EL (cell line): ENCODE data around the gene VWA5B2.

Source experiments
- DNase-seq: peaks from one replicate; pipeline ENCODE4 v3.0.0-alpha.2; 2016

VWA5B2 gene

GRCh38 chr3:184229394-184230080, at the start of gene VWA5B2:
VWA5B2 (plus strand) TSS chr3:184229585; CDS start chr3:184230529, 944 bp downstream.
- DNase-seq: peak; percentile 60

DNA sequence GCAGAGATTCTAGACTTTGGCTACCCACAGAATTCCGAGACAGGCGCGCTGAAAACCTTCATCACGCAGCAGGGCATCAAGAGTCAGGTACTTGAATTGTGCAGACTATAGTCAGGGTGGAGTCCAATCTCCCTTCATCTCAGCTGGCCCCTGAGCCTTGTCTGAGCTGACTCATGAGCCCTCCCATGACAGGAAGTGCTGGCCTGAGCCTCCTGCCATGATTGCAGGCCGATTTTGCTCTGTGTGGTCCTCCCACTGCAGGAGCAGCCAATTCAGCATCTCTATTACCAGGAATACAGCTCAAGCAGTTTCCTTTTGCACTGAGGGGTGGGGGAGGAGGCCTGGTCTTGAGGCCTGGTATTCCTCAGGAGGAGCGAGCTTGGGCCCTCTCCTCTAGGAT, 49.2 kb upstream of the VWA5B2 start:
- DNase-seq: peak; percentile 65

GRCh38 chr3:184181596-184181995, 47.8 kb upstream of the VWA5B2 start:
- DNase-seq: no peak

DNA sequence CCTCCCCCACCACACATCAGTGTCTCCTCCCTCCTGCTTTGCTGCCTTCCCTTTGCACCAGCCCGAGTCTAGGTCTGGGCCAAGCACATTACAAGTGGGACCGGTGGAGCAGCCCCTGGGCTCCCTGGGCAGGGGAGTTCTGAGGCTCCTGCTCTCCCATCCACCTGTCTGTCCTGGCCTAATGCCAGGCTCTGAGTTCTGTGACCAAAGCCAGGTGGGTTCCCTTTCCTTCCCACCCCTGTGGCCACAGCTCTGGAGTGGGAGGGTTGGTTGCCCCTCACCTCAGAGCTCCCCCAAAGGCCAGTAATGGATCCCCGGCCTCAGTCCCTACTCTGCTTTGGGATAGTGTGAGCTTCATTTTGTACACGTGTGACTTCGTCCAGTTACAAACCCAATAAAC, 45.7 kb upstream of the VWA5B2 start:
- DNase-seq: no peak

DNA sequence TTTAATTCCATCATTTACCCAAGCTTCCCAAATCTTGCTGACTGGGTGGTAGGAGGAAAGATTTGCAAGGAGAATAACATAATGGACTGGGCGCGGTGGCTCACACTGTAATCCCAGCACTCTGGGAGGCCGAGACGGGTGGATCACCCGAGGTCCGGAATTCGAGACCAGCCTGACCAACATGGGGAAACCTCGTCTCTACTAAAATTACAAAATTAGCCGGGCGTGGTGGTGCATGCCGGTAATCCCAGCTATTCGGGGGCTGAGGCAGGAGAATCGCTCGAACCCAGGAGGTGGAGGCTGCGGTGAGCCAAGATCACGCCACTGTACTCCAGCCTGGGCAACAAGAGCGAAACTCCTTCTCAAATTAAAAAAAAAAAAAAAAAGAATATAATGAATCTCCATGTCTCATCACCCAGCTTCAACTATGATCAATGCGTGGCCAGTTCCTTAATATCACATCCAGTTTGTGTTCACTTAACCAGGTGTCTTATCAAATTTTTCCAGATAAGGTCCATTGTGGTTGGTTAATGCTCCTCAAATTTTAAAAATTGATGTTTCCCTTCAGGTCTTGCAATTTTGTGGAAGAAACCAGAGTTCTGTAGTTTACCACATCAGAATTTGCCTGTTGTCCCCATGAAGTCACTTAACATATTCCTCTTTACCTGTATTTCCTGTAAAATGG, 44.7 kb upstream of the VWA5B2 start:
- no peak for DNase-seq

GRCh38 chr3:184185461-184186183, 43.8 kb upstream of the VWA5B2 start:
- DNase-seq: peak; percentile 99

DNA sequence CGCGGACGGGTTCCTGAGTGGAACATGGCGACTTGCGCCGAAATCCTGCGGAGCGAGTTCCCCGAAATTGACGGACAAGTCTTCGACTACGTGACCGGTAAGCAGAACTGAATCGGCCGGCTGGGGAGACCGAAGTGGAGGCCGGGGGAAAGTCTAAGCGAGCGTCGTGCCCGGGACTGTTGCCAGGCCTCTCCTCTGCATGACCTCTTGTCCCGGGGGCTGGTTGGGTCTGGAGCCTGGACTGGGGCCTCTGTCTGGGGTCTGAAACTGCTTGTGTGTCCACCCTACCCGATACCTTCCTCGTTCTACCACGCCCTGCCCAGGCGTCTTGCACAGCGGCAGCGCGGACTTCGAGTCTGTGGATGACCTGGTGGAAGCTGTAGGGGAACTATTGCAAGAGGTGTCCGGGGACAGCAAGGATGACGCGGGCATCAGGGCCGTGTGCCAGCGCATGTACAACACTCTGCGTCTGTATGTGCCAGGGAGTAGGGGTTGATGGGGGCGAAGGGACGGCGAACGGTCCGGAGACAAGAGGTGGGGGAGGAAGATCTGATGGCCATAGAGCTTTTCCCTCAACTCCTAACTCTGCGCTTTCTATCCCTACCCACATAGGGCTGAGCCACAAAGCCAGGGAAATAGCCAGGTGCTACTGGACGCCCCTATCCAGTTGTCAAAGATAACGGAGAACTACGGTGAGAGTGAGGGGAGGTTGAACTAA, 43.0 kb upstream of the VWA5B2 start, which contains the start of gene ABCF3:
Gene ABCF3 (plus strand): TSS at position 16 of the 718 bp plus-strand sequence. CDS start 9 bp downstream, at position 25.
- peak; percentile 54 for DNase-seq

DNA sequence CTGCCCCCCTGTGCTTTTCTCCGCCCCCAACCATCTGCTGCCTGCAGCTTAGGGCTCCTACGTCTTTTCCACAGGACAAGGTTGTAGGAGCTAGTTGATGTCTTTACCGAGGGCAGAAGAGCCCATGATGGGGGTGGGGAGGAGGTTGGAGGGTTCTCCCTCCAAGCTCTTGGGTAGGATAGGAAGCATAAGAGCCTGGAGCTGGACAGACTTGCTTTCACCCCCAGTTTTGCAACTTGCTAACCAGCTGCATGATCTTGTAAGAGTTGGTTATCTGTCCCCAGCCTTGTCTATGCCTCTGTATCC, 42.5 kb upstream of the VWA5B2 start:
- DNase-seq: no peak

DNA sequence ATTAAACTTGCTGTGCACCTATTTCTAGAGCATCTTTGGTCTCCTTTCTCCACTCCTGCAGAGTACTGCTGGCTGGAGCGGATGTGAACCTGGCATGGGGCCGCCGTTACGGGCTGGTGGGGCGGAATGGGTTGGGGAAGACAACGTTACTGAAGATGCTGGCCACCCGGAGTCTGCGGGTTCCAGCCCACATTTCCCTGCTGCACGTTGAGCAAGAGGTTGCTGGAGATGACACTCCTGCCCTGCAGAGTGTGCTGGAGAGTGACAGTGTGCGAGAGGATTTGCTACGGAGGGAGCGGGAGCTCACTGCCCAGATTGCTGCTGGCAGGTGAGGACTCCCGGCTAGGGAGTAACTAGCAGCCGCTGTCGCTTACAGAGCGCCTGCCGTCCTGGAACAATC, 41.3 kb upstream of the VWA5B2 start:
- no peak for DNase-seq

DNA sequence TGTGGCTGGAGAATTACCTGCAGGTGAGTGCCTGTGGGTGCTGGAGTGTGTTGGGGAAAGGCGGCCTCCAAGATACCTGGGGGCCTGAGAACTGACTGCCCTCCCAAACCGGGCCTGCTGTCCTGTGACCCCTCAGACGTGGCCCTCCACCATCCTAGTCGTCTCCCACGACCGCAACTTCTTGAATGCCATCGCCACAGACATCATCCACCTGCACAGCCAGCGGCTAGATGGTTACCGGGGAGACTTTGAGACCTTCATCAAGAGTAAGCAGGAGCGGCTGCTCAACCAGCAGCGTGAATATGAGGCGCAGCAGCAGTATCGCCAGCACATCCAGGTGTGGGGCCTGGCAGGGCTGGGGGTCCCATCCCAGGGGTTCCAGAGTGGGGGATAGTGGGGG, 40.0 kb upstream of the VWA5B2 start:
- DNase-seq: no peak

DNA sequence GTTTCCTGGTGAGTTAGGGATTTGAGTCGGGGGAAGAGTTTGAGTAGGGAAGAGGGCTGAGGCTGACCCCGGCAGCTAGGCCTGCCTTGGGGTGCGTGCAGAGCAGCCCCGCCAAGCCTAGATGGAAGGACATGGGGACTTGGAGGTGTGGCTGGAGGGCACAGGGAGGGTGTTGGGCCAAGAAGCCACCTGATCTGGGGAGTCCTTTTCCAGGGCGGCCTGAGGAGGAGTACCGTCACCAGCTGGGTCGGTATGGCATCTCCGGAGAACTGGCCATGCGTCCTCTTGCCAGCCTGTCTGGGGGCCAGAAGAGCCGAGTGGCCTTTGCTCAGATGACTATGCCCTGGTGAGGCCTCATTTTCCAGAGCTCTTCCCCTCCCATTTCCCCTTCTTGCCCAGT, 36.5 kb upstream of the VWA5B2 start:
- DNase-seq: no peak

DNA sequence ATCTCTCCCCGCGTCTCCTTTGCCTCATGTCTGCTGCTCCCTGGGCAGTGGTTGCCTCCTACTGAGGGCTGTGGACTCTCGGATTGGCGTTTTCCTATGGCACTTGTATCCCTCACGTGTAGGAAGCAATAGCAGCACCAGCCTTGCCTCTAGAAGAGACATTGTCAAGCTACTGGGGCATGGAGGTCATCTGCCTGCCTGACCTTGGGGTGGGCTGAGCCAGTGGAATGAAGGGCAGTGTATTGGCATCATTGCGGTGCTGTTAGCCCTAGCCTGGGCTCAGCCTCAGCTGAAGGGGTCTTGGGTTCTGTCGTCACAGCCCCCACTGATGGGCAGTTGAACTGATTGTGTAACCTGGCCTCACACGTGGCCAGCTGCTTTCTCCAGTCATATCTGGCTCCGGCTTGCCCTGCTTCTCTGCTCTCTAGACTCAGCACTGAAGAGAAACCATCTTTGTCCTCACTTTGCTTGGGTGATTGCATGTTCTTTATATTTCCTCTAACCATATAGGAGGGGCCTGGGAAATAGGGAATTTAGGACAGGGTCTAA, 35.3 kb upstream of the VWA5B2 start:
- no peak for DNase-seq

DNA sequence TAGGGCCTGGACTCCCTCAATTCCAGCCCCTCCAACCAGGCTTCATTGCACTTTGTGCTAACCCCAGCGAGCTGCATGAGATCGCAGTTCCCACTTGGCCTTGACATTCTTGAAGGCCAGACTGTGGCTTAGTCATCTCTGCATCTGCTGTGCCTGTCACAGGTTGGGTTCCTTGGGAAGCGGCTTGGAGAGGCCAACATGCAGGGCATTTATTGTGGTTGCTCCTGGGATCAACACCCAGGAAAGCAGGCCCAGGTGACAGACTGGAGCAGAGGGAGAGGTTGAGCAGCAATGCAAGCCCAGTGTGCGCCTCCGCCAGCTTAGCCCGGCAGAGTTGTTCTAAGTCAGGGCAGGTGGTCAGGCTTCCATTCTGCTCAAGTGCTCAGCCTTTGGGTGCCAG, 32.8 kb upstream of the VWA5B2 start:
- peak; percentile 16 for DNase-seq

- no peak for DNase-seq
Observed at GRCh38 chr3:184198509-184198908, 30.9 kb upstream of the VWA5B2 start.

- DNase-seq: no peak
Observed at GRCh38 chr3:184200825-184201224, 28.6 kb upstream of the VWA5B2 start.

- DNase-seq: no peak
Observed at GRCh38 chr3:184203526-184203925, 25.9 kb upstream of the VWA5B2 start.

DNA sequence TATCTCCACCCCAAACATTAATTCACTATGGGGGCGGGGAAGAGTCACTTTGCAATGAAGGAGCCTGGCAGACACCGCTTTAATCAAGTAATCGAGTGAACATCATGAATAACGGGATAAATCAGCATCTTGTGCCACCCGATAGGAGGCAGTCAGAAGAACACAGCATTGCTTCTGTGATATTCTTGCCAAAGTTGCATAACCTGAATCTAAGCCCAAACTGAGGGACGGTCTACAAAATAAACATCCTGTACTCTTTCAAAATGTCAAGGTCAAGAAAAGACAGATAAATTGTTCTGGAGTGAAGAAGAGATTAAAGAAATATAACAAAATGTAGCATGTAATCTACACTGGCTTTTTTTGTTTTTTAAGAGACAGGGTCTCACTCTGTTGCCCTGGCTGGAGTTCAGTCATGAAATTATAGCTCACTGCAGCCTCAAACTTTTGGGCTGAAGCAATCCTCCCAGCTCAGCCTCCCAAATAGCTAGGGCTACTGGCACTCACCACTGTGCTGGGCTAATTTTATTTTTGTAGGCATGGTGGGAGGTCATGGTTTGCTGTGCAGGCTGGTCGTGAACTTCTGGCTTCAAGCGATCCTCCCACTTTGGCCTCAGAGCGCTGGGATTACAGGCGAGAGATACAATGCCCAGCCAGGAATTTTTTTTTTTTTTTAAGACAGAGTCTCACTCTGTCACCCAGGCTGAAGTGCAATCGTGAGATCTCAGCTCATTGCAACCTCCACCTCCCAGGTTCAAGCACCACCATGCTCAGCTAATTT, 20.1 kb upstream of the VWA5B2 start:
- DNase-seq: no peak

GRCh38 chr3:184211297-184211696, 18.1 kb upstream of the VWA5B2 start:
- no peak for DNase-seq

- no peak for DNase-seq
Observed at GRCh38 chr3:184211718-184212117, 17.7 kb upstream of the VWA5B2 start.

GRCh38 chr3:184218814-184219213, 10.6 kb upstream of the VWA5B2 start:
- DNase-seq: no peak

GRCh38 chr3:184222521-184222920, 6.9 kb upstream of the VWA5B2 start:
- no peak for DNase-seq

- no peak for DNase-seq
Observed at GRCh38 chr3:184223946-184224345, 5.4 kb upstream of the VWA5B2 start.
